ENCODE results near the gene CSAG2.
"Not testable (repeated sequence)": the region's sequence is repeated elsewhere in the genome, so short reads cannot be mapped to it uniquely, and the experiment has no call there.

Gene CSAG2

GRCh38 chrX:152709173-152709572 lies at the start of gene CSAG2:
CSAG2 (minus strand) TSS chrX:152709273; CDS start chrX:152709112, 161 bp downstream.
- not testable (repeated sequence) for DNase-seq (ENCODE audit: low read depth)

GRCh38 chrX:152754871-152755270 lies 45.8 kb upstream of the CSAG2 start:
- not testable (repeated sequence) for DNase-seq (ENCODE audit: low read depth)

GRCh38 chrX:152753686-152754650 lies 44.9 kb upstream of the CSAG2 start, which contains the start of gene MAGEA2:
MAGEA2 (minus strand) TSS chrX:152753842; CDS start chrX:152751363, 2,479 bp downstream.
- not testable (repeated sequence) for DNase-seq (ENCODE audit: low read depth)

GRCh38 chrX:152738560-152738959 lies 29.5 kb upstream of the CSAG2 start:
- DNase-seq (ENCODE audit: low read depth): no peak

GRCh38 chrX:152736528-152736927 lies 27.5 kb upstream of the CSAG2 start:
- not testable (repeated sequence) for DNase-seq (ENCODE audit: low read depth)

- no peak for DNase-seq (ENCODE audit: low read depth)
Measured at GRCh38 chrX:152735860-152736511, 26.9 kb upstream of the CSAG2 start.

GRCh38 chrX:152735101-152735500 lies 26.0 kb upstream of the CSAG2 start:
- DNase-seq (ENCODE audit: low read depth): no peak

GRCh38 chrX:152734143-152734858 lies 25.2 kb upstream of the CSAG2 start:
- DNase-seq (ENCODE audit: low read depth): not testable (repeated sequence)

GRCh38 chrX:152733261-152733975 lies 24.3 kb upstream of the CSAG2 start, which contains the start of the genes CSAG1 and MAGEA12:
CSAG1 (minus strand) TSS chrX:152733721; CDS start chrX:152732460, 1,261 bp downstream.
MAGEA12 (plus strand) TSS chrX:152733757; CDS start chrX:152736162, 2,405 bp downstream.
- DNase-seq (ENCODE audit: low read depth): no peak

GRCh38 chrX:152725409-152725808 lies 16.3 kb upstream of the CSAG2 start:
- no peak for DNase-seq (ENCODE audit: low read depth)

GRCh38 chrX:152713815-152714787 lies 5.0 kb upstream of the CSAG2 start, which contains the start of gene MAGEA2B:
MAGEA2B (plus strand) TSS chrX:152714628; CDS start chrX:152717107, 2,479 bp downstream.
- DNase-seq (ENCODE audit: low read depth): not testable (repeated sequence)

GRCh38 chrX:152713195-152713594 lies 4.1 kb upstream of the CSAG2 start:
- not testable (repeated sequence) for DNase-seq (ENCODE audit: low read depth)

GRCh38 chrX:152706500-152706899 lies 2.6 kb downstream of the CSAG2 start:
- not testable (repeated sequence) for DNase-seq (ENCODE audit: low read depth)

GRCh38 chrX:152700390-152700789 lies 8.7 kb downstream of the CSAG2 start:
- DNase-seq (ENCODE audit: low read depth): not testable (repeated sequence)

GRCh38 chrX:152697952-152698931 lies 10.8 kb downstream of the CSAG2 start, which contains the start of gene MAGEA3:
MAGEA3 (plus strand) TSS chrX:152698794; CDS start chrX:152700833, 2,039 bp downstream.
- not testable (repeated sequence) for DNase-seq (ENCODE audit: low read depth)

- DNase-seq (ENCODE audit: low read depth): not testable (repeated sequence)
Measured at GRCh38 chrX:152681012-152681411, 28.1 kb downstream of the CSAG2 start.

- not testable (repeated sequence) for DNase-seq (ENCODE audit: low read depth)
Measured at GRCh38 chrX:152674652-152675051, 34.4 kb downstream of the CSAG2 start.

- no peak for DNase-seq (ENCODE audit: low read depth)
Measured at GRCh38 chrX:152674135-152674534, 34.9 kb downstream of the CSAG2 start.
